Liver (tissue), 9 donors: ENCODE data around the gene MAP4K4. TPM values are rescaled to one million over a fixed set of nuclear protein-coding genes. Genes with fewer than 3 reads are reported as not detected.

ENCODE experiments used
- DNase-seq: peaks from one replicate; pipeline ENCODE4 v3.0.0-alpha.2; 2017; ENCODE audit warnings: low spot score
- H3K27ac ChIP-seq, 2 donors: one replicate each; pipeline ENCODE4 v1.7.0; 2013; ENCODE audit warnings: inconsistent platforms in 2 of 2, low read length in 2 of 2, control low read depth in 1 of 2, low read depth in 1 of 2, mild to moderate bottlenecking in 1 of 2
- H3K27me3 ChIP-seq, 4 donors: one replicate each; pipeline versions ENCODE4 v1.6.1 to v1.7.0; 2013; ENCODE audit warnings: low read length in 3 of 4, inconsistent platforms in 1 of 4, mild to moderate bottlenecking in 1 of 4, moderate library complexity in 1 of 4; ENCODE audit not compliant: control insufficient read depth in 4 of 4, insufficient read depth in 4 of 4
- H3K36me3 ChIP-seq, 4 donors: one replicate each; pipeline versions ENCODE4 v1.6.1 to v1.7.0; 2013; ENCODE audit warnings: low read length in 3 of 4, mild to moderate bottlenecking in 3 of 4, low read depth in 1 of 4, moderate library complexity in 1 of 4; ENCODE audit not compliant: control insufficient read depth in 4 of 4, insufficient read depth in 3 of 4
- H3K4me1 ChIP-seq, 4 donors: one replicate each; pipeline versions ENCODE4 v1.6.1 to v1.7.0; 2013; ENCODE audit warnings: low read length in 3 of 4, mild to moderate bottlenecking in 3 of 4, moderate library complexity in 1 of 4; ENCODE audit not compliant: control insufficient read depth in 4 of 4, insufficient read depth in 4 of 4
- H3K4me3 ChIP-seq, 3 donors: one replicate each; pipeline versions ENCODE4 v1.6.1 to v1.7.0; 2013; ENCODE audit warnings: low read length in 3 of 3, control low read depth in 1 of 3, low read depth in 1 of 3, mild to moderate bottlenecking in 1 of 3
- H3K9ac ChIP-seq, 2 donors: one replicate each; pipeline ENCODE4 v1.7.0; 2013; ENCODE audit warnings: low read length in 2 of 2, mild to moderate bottlenecking in 2 of 2, moderate library complexity in 2 of 2, control low read depth in 1 of 2, low read depth in 1 of 2
- H3K9me3 ChIP-seq, 4 donors: one replicate each; pipeline versions ENCODE4 v1.6.1 to v1.7.0; 2013; ENCODE audit warnings: low read length in 3 of 4; ENCODE audit not compliant: control insufficient read depth in 4 of 4
- ATF3 ChIP-seq: IDR thresholded peaks from 2 replicates; pipeline ENCODE4 v1.6.1; 2016; ENCODE audit warnings: antibody characterized with exemption
- CTCF ChIP-seq: fragments of 150-350 bp; IDR thresholded peaks from 2 replicates; pipeline ENCODE4 v1.5.1; 2017; ENCODE audit warnings: improper control_type of control experiment, low read depth, low read length; ENCODE audit not compliant: missing input control
- EGR1 ChIP-seq, 2 donors: IDR thresholded peaks; 2 replicates each; pipeline ENCODE4 v1.6.1; 2016 to 2018; ENCODE audit warnings: antibody characterized with exemption in 2 of 2, low read depth in 2 of 2
- FOXA2 ChIP-seq: IDR thresholded peaks from 2 replicates; pipeline ENCODE4 v1.6.1; 2016; ENCODE audit warnings: antibody characterized with exemption
- GABPA ChIP-seq, 2 donors: IDR thresholded peaks in 1 of 2; conservative IDR thresholded peaks in 1 of 2; 2 replicates each; pipeline ENCODE4 v1.6.1; 2016; ENCODE audit warnings: antibody characterized with exemption in 2 of 2, mild to moderate bottlenecking in 1 of 2, moderate library complexity in 1 of 2
- HNF4A ChIP-seq, 2 donors: conservative IDR thresholded peaks; 2 replicates each; pipeline ENCODE4 v1.6.1; 2016; ENCODE audit warnings: antibody characterized with exemption in 2 of 2, mild to moderate bottlenecking in 2 of 2
- HNF4G ChIP-seq: IDR thresholded peaks from 2 replicates; pipeline ENCODE4 v1.6.1; 2016; ENCODE audit warnings: antibody characterized with exemption
- JUND ChIP-seq, 2 donors: IDR thresholded peaks; 2 replicates each; pipeline ENCODE4 v1.6.1; 2016; ENCODE audit warnings: antibody characterized with exemption in 2 of 2
- MAX ChIP-seq: IDR thresholded peaks from 2 replicates; pipeline ENCODE4 v1.6.1; 2016; ENCODE audit warnings: antibody characterized with exemption
- NR2F2 ChIP-seq: IDR thresholded peaks from 2 replicates; pipeline ENCODE4 v1.6.1; 2016; ENCODE audit warnings: antibody characterized with exemption
- RAD21 ChIP-seq, 2 donors: IDR thresholded peaks; 2 replicates each; pipeline ENCODE4 v1.6.1; 2016; ENCODE audit warnings: antibody characterized with exemption in 2 of 2, mild to moderate bottlenecking in 2 of 2
- REST ChIP-seq: IDR thresholded peaks from 2 replicates; pipeline ENCODE4 v1.6.1; 2016; ENCODE audit warnings: antibody characterized with exemption, mild to moderate bottlenecking
- RXRA ChIP-seq, 2 donors: IDR thresholded peaks; 2 replicates each; pipeline ENCODE4 v1.6.1; 2017 to 2018; ENCODE audit warnings: antibody characterized with exemption in 2 of 2, mild to moderate bottlenecking in 1 of 2
- SP1 ChIP-seq: IDR thresholded peaks from 2 replicates; pipeline ENCODE4 v1.6.1; 2018; ENCODE audit warnings: antibody characterized with exemption, mild to moderate bottlenecking
- TAF1 ChIP-seq: conservative IDR thresholded peaks from 2 replicates; pipeline ENCODE4 v1.6.1; 2016; ENCODE audit warnings: antibody characterized with exemption, mild to moderate bottlenecking
- YY1 ChIP-seq: IDR thresholded peaks from 2 replicates; pipeline ENCODE4 v1.6.1; 2016; ENCODE audit warnings: antibody characterized with exemption, mild to moderate bottlenecking
- ZBTB33 ChIP-seq: IDR thresholded peaks from 2 replicates; pipeline ENCODE4 v1.6.1; 2016; ENCODE audit warnings: antibody characterized with exemption
- WGBS: extraction: QIAGEN DNeasy Blood & Tissue Kit; methylation state at CpG from one replicate; pipeline ENCODE4 v1.1.7; 2013; 5-methylcytosine and 5-hydroxymethylcytosine counted together
- polyA plus RNA-seq, 2 donors: library from polyadenylated mRNA; stranded (reverse) in 1 of 2; unstranded in 1 of 2; fragments of 200-250 nt in 1 of 2; fragments of >200 nt in 1 of 2; fragmentation: Nextera tagmentation in 1 of 2; extraction: Ambion mirVana in 1 of 2; gene quantifications; one replicate each; pipeline versions ENCODE4 v1.2.1 to v1.2.3, GENCODE V29; 2013 to 2015
- total RNA-seq, 2 donors: library from RNA; depleted of rRNA; stranded (reverse); fragments of >200 nt; gene quantifications; one replicate each; pipeline ENCODE4 v1.2.3, GENCODE V29; 2014
- donor health status: healthy.
- donor health status: healthy.
- donor health status: healthy.
- donor health status: healthy.
- donor health status: healthy.

The MAP4K4 gene
- total and polyA plus RNA-seq, 4 donors, result 9.1 to 40.0 (median 23.6) TPM

GRCh38 chr2:101737478-101738255, 40.2 kb downstream of the MAP4K4 start:
- Histone ChIP-seq H3K27me3 (no peaks in the 10 kb centered on the region), H3K9ac (no peak overlapping the region), H3K4me3 (no peak overlapping the region), H3K4me1 (peaks cover 21 to 86% (median 68%) of the 10 kb centered on the region in 4 donors), H3K36me3 (peaks cover 0 to 2% (median 0%) of the 10 kb centered on the region in 4 donors), H3K9me3 (no peaks in the 10 kb centered on the region), H3K27ac (peak overlapping the region; percentile 33 to 66)
- 55% methylated on average over 3 of the region's 3 CpGs for WGBS
- DNase-seq, result no peak
- no peak for TF ChIP-seq FOXA2
- TF ChIP-seq JUND (IDR thresholded peaks at IDR 0.05), result no peak
- TF ChIP-seq RXRA (IDR thresholded peaks at IDR 0.05), result no peak
- no peak for TF ChIP-seq SP1
- no peak for TF ChIP-seq EGR1 (IDR thresholded peaks at IDR 0.05; ENCODE audit: low read depth in 2 of 2)
- no peak for TF ChIP-seq ZBTB33
- TF ChIP-seq GABPA (IDR thresholded peaks at IDR 0.05 in 1 of 2, conservative IDR thresholded peaks at IDR 0.05 in 1 of 2), result no peak
- no peak for TF ChIP-seq MAX
- no peak for TF ChIP-seq CTCF
- TF ChIP-seq NR2F2, result no peak
- no peak for TF ChIP-seq ATF3

- H3K4me1 ChIP-seq, result peaks cover 19 to 82% (median 61%) of the 10 kb centered on the region in 4 donors
- no peak overlapping the region for H3K4me3 ChIP-seq
- no peak overlapping the region for H3K27ac ChIP-seq
- no peaks in the 10 kb centered on the region for H3K36me3 ChIP-seq
- no peaks in the 10 kb centered on the region for H3K9me3 ChIP-seq
- 96% methylated on average over 2 of the region's 2 CpGs for WGBS
- DNase-seq, result no peak
- no peaks in the 10 kb centered on the region for H3K27me3 ChIP-seq
- H3K9ac ChIP-seq, result no peak overlapping the region
- no peak for TF ChIP-seq RAD21 (IDR thresholded peaks at IDR 0.05)
- no peak for TF ChIP-seq SP1
- TF ChIP-seq CTCF, result no peak
- no peak for TF ChIP-seq YY1
- TF ChIP-seq JUND (IDR thresholded peaks at IDR 0.05), result no peak
- TF ChIP-seq FOXA2, result no peak
- no peak for TF ChIP-seq TAF1
- TF ChIP-seq NR2F2, result no peak
- TF ChIP-seq ZBTB33, result no peak
- no peak for TF ChIP-seq GABPA (IDR thresholded peaks at IDR 0.05 in 1 of 2, conservative IDR thresholded peaks at IDR 0.05 in 1 of 2)
- TF ChIP-seq RXRA (IDR thresholded peaks at IDR 0.05), result no peak
- no peak for TF ChIP-seq HNF4G
- no peak for TF ChIP-seq HNF4A (conservative IDR thresholded peaks at IDR 0.05)
- no peak for TF ChIP-seq EGR1 (IDR thresholded peaks at IDR 0.05; ENCODE audit: low read depth in 2 of 2)
- TF ChIP-seq MAX, result no peak
- no peak for TF ChIP-seq REST
Measured at GRCh38 chr2:101738649-101739048, 41.1 kb downstream of the MAP4K4 start.
